HEK293 (cell line): Measurements from ENCODE around the gene DSTN.

Source experiments
- CTCF ChIA-PET: fragments of 350-600 bp; formaldehyde crosslinking; extraction: SDS; loops from one replicate; lab custom pipeline; 2021; ENCODE audit warnings: antibody characterized with exemption; lab: Yijun Ruan, JAX
- POLR2A ChIA-PET: fragments of 300-600 bp; formaldehyde crosslinking; extraction: SDS; loops from one replicate; lab custom pipeline; 2020; ENCODE audit warnings: antibody characterized with exemption, inconsistent platforms; lab: Yijun Ruan, JAX
- H3K27ac ChIP-seq: fragments of 200-500 bp; sonication (Bioruptor generic); 2 replicates; pipeline ENCODE4 v1.5.1; 2014; ENCODE audit warnings: low read depth, low read length, control low read depth, inconsistent platforms; ENCODE audit errors: extremely low read depth
- H3K36me3 ChIP-seq, 2 experiments: fragments of 200-500 bp in 1 of 2; sonication (Bioruptor generic) in 1 of 2; 1 replicate in 1 of 2; 2 replicates in 1 of 2; pipeline ENCODE4 v1.5.1; 2014 to 2017; ENCODE audit warnings: inconsistent platforms in 2 of 2, low read length in 2 of 2; ENCODE audit not compliant: control insufficient read depth in 2 of 2, insufficient read depth in 1 of 2
- H3K4me1 ChIP-seq: fragments of 200-500 bp; sonication (Bioruptor generic); 2 replicates; pipeline ENCODE4 v1.5.1; 2014; ENCODE audit warnings: mild to moderate bottlenecking, low read length, inconsistent platforms; ENCODE audit not compliant: control insufficient read depth, insufficient read depth
- H3K4me3 ChIP-seq: 2 replicates; pipeline ENCODE4 v1.5.1; 2011; ENCODE audit warnings: low read depth, mild to moderate bottlenecking, control low read depth, low read length, moderate library complexity
- H3K9me3 ChIP-seq: fragments of 200-500 bp; sonication (Bioruptor generic); 2 replicates; pipeline ENCODE4 v1.5.1; 2014; ENCODE audit warnings: low read depth, low read length, inconsistent platforms; ENCODE audit not compliant: control insufficient read depth, insufficient read depth
- GLIS2 ChIP-seq: fragments of 450-650 bp; formaldehyde crosslinking; IDR thresholded peaks from 2 replicates; pipeline ENCODE4 v1.5.1; 2016; ENCODE audit warnings: missing biosample characterization, missing genetic modification characterization
- OSR2 ChIP-seq: fragments of 450-650 bp; formaldehyde crosslinking; IDR thresholded peaks from 2 replicates; pipeline ENCODE4 v1.5.1; 2016; ENCODE audit warnings: missing biosample characterization, missing genetic modification characterization
- RBAK ChIP-seq: fragments of 450-650 bp; formaldehyde crosslinking; IDR thresholded peaks from 2 replicates; pipeline ENCODE4 v1.5.1; 2016; ENCODE audit warnings: missing biosample characterization, missing genetic modification characterization
- ZNF175 ChIP-seq: fragments of 450-650 bp; formaldehyde crosslinking; IDR thresholded peaks from 2 replicates; pipeline ENCODE4 v1.5.1; 2016; ENCODE audit warnings: missing biosample characterization, missing genetic modification characterization
- ZNF184 ChIP-seq: fragments of 450-650 bp; IDR thresholded peaks from 2 replicates; pipeline ENCODE4 v1.5.1; 2018; ENCODE audit warnings: missing biosample characterization, mild to moderate bottlenecking, missing genetic modification characterization
- ZNF274 ChIP-seq, 2 experiments: fragments of 200-500 bp in 1 of 2; fragments of 450-650 bp in 1 of 2; sonication (Bioruptor generic) in 1 of 2; formaldehyde crosslinking in 1 of 2; IDR thresholded peaks; 2 replicates each; pipeline versions ENCODE4 v1.5.1 to v1.6.1; 2014 to 2016; ENCODE audit warnings: borderline replicate concordance in 1 of 2, inconsistent platforms in 1 of 2, low read length in 1 of 2, missing biosample characterization in 1 of 2, missing genetic modification characterization in 1 of 2
- ZNF280D ChIP-seq: fragments of 450-650 bp; formaldehyde crosslinking; IDR thresholded peaks from 2 replicates; pipeline ENCODE4 v1.5.1; 2016; ENCODE audit warnings: missing biosample characterization, missing genetic modification characterization
- ZNF394 ChIP-seq: fragments of 450-650 bp; formaldehyde crosslinking; IDR thresholded peaks from 2 replicates; pipeline ENCODE4 v1.5.1; 2016; ENCODE audit warnings: missing biosample characterization, missing genetic modification characterization, mild to moderate bottlenecking, moderate library complexity, borderline replicate concordance
- ZNF48 ChIP-seq: fragments of 450-650 bp; formaldehyde crosslinking; IDR thresholded peaks from 2 replicates; pipeline ENCODE4 v1.5.1; 2016; ENCODE audit warnings: missing biosample characterization, missing genetic modification characterization
- ZNF514 ChIP-seq: fragments of 450-650 bp; formaldehyde crosslinking; IDR thresholded peaks from 2 replicates; pipeline ENCODE4 v1.5.1; 2016; ENCODE audit warnings: missing biosample characterization, missing genetic modification characterization
- ZNF561 ChIP-seq: fragments of 450-650 bp; IDR thresholded peaks from 2 replicates; pipeline ENCODE4 v1.5.1; 2018; ENCODE audit warnings: missing biosample characterization, missing genetic modification characterization, borderline replicate concordance
- TF ChIP-seq, protein P1 (sequence below): fragments of 450-650 bp; formaldehyde crosslinking; IDR thresholded peaks from 2 replicates; pipeline ENCODE4 v1.5.1; 2016; ENCODE audit warnings: missing biosample characterization, missing genetic modification characterization
- TF ChIP-seq, protein P2 (sequence below): fragments of 450-650 bp; formaldehyde crosslinking; IDR thresholded peaks from 2 replicates; pipeline ENCODE4 v1.5.1; 2016; ENCODE audit warnings: missing biosample characterization, missing genetic modification characterization, borderline replicate concordance
- TF ChIP-seq, protein P3 (sequence below): fragments of 450-650 bp; formaldehyde crosslinking; IDR thresholded peaks from 2 replicates; pipeline ENCODE4 v1.5.1; 2016; ENCODE audit warnings: missing biosample characterization, missing genetic modification characterization

DSTN gene

GRCh38 chr20:17608701-17609497, 39.0 kb downstream of the DSTN start:
- peaks cover 0 to 40% of the 10 kb centered on the region in 2 experiments; a peak in 2 of 3 replicates for H3K36me3 ChIP-seq
- no peaks in the 10 kb centered on the region for H3K4me1 ChIP-seq
- no peaks in the 10 kb centered on the region for H3K9me3 ChIP-seq
- ChIA-PET CTCF (interaction anchor here (0.6 kb wide), 1 partner anchor 72 kb away, joined by 5 read pairs; no protein-coding TSS in a partner anchor), POLR2A (interaction anchor here (0.6 kb wide), 1 partner anchor 76 kb away, joined by 5 read pairs; no protein-coding TSS in a partner anchor)
- H3K27ac ChIP-seq: no peak overlapping the region
- no peak for TF ChIP-seq ZNF184 (tag by site-specific recombination)
- TF ChIP-seq ZNF48 (tag by site-specific recombination): no peak
- TF ChIP-seq, protein P1, sequence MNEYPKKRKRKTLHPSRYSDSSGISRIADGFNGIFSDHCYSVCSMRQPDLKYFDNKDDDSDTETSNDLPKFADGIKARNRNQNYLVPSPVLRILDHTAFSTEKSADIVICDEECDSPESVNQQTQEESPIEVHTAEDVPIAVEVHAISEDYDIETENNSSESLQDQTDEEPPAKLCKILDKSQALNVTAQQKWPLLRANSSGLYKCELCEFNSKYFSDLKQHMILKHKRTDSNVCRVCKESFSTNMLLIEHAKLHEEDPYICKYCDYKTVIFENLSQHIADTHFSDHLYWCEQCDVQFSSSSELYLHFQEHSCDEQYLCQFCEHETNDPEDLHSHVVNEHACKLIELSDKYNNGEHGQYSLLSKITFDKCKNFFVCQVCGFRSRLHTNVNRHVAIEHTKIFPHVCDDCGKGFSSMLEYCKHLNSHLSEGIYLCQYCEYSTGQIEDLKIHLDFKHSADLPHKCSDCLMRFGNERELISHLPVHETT (tag by site-specific recombination): no peak
- TF ChIP-seq, protein P2, sequence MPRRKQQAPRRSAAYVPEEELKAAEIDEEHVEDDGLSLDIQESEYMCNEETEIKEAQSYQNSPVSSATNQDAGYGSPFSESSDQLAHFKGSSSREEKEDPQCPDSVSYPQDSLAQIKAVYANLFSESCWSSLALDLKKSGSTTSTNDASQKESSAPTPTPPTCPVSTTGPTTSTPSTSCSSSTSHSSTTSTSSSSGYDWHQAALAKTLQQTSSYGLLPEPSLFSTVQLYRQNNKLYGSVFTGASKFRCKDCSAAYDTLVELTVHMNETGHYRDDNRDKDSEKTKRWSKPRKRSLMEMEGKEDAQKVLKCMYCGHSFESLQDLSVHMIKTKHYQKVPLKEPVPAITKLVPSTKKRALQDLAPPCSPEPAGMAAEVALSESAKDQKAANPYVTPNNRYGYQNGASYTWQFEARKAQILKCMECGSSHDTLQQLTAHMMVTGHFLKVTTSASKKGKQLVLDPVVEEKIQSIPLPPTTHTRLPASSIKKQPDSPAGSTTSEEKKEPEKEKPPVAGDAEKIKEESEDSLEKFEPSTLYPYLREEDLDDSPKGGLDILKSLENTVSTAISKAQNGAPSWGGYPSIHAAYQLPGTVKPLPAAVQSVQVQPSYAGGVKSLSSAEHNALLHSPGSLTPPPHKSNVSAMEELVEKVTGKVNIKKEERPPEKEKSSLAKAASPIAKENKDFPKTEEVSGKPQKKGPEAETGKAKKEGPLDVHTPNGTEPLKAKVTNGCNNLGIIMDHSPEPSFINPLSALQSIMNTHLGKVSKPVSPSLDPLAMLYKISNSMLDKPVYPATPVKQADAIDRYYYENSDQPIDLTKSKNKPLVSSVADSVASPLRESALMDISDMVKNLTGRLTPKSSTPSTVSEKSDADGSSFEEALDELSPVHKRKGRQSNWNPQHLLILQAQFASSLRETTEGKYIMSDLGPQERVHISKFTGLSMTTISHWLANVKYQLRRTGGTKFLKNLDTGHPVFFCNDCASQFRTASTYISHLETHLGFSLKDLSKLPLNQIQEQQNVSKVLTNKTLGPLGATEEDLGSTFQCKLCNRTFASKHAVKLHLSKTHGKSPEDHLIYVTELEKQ (tag by site-specific recombination): no peak
- TF ChIP-seq, protein P3, sequence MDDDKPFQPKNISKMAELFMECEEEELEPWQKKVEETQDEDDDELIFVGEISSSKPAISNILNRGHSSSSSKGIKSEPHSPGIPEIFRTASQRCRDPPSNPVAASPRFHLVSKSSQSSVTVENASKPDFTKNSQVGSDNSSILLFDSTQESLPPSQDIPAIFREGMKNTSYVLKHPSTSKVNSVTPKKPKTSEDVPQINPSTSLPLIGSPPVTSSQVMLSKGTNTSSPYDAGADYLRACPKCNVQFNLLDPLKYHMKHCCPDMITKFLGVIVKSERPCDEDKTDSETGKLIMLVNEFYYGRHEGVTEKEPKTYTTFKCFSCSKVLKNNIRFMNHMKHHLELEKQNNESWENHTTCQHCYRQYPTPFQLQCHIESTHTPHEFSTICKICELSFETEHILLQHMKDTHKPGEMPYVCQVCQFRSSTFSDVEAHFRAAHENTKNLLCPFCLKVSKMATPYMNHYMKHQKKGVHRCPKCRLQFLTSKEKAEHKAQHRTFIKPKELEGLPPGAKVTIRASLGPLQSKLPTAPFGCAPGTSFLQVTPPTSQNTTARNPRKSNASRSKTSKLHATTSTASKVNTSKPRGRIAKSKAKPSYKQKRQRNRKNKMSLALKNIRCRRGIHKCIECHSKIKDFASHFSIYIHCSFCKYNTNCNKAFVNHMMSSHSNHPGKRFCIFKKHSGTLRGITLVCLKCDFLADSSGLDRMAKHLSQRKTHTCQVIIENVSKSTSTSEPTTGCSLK (tag by site-specific recombination): no peak
- no peak for TF ChIP-seq GLIS2 (tag by site-specific recombination)
- no peak for TF ChIP-seq ZNF280D (tag by site-specific recombination)
- no peak overlapping the region for H3K4me3 ChIP-seq

DNA sequence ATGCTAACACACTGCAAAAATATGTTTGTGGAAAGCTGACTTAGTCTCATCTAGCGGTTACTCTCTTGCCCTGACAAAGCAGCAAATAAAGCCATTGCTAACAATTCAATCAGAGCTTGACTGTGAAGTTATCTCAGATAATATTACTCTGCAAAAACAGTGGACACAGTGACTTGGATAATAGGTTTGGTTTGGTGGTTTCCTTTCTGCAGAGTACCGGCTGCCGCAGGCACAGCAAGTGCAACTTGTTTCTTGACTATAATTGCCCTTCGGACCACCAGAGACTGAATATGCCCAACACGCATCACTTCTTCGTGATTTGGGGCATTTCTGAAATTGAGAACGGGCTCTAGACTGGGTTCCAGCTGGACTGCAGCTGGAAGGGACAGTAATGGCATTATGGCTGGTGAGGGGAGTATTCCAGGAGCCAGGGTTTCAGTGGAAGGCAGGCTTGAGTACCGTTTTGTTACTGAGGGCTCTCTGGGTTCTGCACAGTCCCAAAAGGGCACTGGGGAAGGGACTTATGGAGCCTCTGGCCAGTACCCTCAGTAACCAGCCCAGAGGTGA, 40.0 kb downstream of the DSTN start:
- Histone ChIP-seq H3K27ac (0 out of 2 replicates have a peak overlapping the region, but pooled peaks have one; percentile 16), H3K4me1 (no peaks in the 10 kb centered on the region), H3K9me3 (no peaks in the 10 kb centered on the region), H3K4me3 (no peak overlapping the region), H3K36me3 (peaks cover 0 to 37% of the 10 kb centered on the region in 2 experiments; a peak in 2 of 3 replicates)
- CTCF ChIA-PET: interaction anchor here (0.7 to 1.9 kb wide), 8 partner anchors 8 to 426 kb away, joined by 3 to 5 read pairs (median 4); partner anchors contain the start of gene RRBP1
- TF ChIP-seq ZNF274 (IDR thresholded peaks at IDR 0.05; ENCODE audit: low read length) (no peak), ZNF274 (tag by site-specific recombination; IDR thresholded peaks at IDR 0.05; ENCODE audit: borderline replicate concordance) (no peak), ZNF514 (tag by site-specific recombination) (no peak), ZNF394 (tag by site-specific recombination) (no peak), OSR2 (tag by site-specific recombination) (no peak), ZNF175 (tag by site-specific recombination) (no peak), ZNF561 (no peak), RBAK (tag by site-specific recombination) (no peak)
- POLR2A ChIA-PET: interaction anchor here (1.0 to 1.4 kb wide), 2 partner anchors 40 to 73 kb away, joined by 4 to 6 read pairs; partner anchors contain the start of gene DSTN
